ENCODE data around the gene RGS7BP.

Gene RGS7BP

DNA sequence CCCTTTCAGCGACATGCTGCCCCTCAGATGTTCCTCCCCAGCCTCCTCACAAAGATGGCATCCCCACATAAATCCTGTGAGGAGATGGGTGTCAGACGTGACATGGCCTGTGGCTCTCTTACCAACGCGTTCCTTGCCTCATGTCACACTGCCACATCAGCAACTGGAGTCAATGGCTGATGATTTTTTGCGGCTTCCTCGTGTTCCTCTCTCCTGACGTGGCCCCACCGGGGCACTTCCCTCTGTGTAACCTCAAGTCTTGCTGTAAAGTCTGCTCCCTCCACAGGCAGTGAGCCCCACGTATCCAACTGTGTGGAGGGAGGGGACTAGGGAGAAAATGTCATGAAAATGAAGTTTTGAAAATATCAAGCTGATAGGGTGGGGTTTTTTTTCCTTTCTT lies 131.3 kb downstream of the RGS7BP start:
- DNase-seq: no peak

DNA sequence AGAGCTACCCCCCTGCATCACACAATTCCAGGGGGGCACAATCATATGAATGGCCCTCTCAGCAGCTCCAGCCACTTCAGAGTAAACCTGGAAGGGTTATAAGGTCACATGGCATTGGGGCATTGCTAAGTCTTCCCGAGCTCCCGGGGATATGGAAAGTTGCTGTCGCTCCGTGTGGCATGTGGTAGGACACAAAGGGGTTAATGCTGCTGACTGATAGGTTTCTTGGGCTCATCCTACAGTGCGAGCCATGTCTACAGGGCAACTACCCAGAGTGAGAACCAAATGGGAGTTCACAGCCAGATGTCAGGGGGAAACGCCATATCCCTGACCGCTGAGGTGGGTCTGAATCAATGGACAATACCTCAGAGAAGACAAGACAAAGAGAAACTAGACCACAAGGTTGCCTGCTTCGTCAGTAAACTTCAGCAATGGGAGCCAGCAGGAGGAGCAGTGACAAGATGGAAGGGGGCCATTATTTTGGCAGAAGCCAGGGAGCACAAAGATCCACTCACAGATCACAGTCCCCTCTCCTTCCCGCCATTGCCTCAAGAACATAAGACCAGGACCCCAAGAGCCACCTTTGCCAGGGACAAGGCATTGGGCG lies 132.1 kb downstream of the RGS7BP start:
- no peak for DNase-seq

DNA sequence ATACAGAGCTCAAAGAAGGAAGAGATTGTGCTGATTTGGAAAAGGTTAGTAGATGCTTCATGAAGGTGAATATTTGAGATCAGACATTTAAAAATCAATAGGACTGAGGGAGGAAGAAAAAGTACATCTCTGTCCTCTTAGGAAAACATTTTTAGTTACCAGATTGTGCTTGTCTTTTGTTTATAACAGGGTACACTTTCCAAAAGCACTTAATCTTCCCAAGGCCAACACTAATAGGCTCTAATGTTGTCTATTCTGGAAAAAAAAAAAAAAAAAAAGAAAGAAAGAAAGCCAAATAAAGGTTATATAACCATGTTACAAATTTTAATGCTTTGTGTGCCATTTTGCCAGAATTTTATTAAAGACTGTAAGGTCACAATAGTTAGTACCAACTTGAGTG lies 139.0 kb downstream of the RGS7BP start:
- DNase-seq: no peak

DNA sequence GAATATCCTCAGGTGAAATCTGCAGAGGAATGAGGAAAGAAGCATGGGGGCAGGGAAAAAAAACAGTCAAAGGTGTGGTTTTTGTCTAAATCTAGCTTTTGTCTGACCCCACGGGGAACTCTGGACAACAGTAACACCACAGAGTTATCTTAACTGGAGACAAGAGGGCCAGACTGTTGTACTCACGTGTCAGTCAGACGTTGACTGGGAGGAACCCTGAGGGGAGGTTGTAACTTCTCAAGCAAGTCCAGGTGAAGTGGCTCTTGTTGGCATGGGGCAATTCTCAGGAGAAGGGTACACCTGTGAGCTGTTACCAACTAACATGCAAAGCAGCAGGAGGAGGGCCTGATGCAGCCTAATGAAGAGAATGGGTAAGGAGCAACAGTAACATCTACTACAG lies 140.4 kb downstream of the RGS7BP start:
- no peak for DNase-seq

DNA sequence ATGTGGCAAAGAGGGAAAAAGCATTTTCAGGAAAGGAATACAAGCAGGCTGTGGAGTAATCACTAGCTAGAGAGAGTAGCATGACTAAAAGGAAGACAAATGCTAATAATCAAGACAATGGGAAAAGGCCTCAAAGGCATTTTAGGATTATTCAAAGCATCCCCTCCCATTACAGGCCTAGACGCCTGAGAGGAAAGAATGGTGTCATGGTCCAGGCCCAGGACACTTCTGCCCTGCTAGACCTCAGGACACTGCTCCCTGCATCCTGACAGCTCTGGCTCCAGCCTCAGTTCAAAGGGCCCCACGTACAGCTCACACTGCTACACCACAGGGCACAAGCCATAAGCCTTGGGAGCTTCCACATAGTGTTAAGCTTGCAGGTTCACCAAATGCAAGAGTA lies 143.7 kb downstream of the RGS7BP start:
- no peak for DNase-seq

DNA sequence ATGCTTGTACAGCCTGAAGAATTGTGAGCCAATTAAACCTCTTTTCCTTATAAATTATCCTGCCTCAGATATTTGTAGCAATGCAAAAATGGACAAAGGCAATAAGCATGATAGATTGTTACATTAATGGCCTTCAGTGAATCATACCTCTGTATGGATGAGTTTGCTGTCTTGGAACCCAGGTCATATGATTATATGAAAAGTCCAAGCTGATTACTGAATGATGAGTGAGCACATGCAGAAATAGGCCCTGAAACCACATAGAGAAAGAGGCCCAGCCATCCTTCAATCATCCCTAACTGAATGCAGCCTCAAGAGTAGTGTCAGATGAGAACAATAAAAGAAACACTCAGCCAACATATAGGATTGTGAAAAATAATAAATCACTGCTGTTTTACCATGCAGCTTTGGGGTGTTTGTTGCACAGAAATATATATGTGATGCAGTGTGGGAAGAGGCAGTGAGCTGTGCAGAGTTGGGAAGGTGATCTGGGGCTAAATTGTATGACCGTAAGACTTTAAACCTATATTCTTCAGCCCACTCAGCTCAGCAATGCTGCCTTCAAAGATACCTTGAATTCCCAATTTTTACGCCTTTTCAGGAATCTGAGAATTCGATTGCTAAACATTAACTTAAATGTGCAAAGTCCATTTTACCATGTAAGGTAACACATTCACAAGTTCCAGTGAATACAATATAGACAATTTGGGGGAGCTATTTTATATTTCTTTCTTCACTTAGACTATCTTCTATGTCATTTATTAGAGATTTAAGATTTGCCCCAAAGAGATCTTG lies 148.1 kb downstream of the RGS7BP start:
- DNase-seq: no peak

DNA sequence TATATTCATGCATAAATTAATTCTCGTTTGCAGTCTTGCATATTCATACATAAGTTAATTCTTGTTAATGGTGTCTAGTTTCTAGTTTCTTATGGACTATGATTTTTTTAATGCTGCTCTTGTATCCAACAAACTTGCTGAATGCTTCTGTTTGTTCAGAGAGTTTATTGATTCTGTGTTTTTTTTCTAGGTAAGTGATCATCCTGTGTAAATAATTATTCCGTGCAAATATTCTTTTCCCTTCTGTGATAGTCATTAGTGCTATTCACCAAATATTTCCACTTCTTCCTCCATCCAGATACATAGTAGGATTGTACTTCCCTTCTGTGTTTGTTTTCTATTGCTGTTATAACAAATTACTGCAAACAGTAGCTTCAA lies 148.7 kb downstream of the RGS7BP start:
- no peak for DNase-seq

DNA sequence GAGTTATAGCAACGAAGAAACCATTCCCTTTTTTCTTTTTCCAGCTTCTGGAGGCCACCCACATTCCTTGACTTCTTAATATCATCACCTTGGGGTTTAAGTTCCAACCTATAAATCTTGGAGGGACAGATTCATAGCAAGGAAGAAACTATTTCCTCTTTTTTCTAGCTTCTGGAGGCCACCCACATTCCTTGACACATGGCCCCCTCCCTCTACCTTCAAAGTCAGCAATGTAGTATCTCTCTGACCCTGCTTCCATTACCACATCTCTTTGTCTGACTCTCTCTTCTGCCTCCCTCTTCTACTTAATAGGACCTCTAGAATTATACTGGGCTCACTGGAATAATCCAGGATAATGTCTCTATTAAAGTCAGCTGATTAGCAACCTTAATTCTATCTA lies 149.8 kb downstream of the RGS7BP start:
- DNase-seq: no peak

DNA sequence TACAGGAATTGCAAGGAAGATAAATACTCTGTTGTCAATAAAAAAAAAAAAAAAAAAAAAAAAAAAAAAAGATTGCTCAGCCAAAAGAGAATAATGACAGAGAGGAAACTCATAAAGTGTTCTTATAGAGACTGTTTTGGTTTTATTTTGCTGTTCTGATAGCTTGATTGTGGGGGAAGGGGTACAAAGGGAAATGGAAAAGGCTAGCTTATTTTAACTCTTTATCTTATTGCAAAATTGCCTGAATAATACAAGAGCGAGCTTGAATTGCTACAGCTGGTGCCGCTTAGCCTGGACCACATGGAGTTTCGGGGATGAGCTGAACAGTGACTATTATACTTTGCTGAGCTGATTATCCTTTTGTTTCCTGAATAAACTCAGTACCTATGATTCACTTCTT lies 153.5 kb downstream of the RGS7BP start:
- DNase-seq: no peak
